Stimulated activated CD4-positive, alpha-beta T cell treated with anti-CD3 and anti-CD28 coated beads, Interleukin-12 subunit alpha, Interleukin-12 subunit beta, amount 100 ng/mL, for 48 hours (primary cell): ENCODE data around the gene HK1.
"Not testable (repeated sequence)": the region's sequence is repeated elsewhere in the genome, so short reads cannot be mapped to it uniquely, and the experiment has no call there.

Source experiments
- DNase-seq, 3 donors: peaks; one replicate each; pipeline ENCODE4 v3.0.0-alpha.2; 2020; ENCODE audit warnings: low read depth in 2 of 3, low spot score in 1 of 3

Gene HK1

DNA sequence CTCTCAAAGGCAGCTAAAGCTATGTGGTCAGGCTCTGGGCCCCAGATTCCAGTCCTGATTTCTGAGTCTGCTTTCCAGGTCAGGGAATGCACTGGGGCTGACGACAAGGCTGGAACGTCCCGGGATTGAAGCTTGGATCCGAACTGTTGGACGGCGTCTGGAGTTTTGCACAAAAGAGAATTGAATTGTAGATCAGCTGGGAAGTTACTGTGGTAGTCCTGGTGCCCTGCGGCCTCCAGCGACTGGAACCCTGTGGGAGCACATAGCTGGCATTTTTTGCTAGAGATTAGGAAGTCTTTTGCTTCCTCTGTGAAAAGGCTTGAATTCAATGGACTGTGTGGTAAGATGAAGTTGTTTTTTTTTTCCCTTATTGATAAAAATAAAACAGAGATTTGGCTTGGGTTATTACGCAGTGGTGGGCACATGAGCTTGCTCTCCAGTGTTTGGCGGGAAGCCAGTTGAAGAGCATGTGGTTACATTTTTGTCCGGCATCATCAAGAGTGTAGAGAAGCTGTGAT is at the start of gene HK1:
Gene HK1, plus strand, starts transcription at position 51 of the 518 bp plus-strand sequence.
- DNase-seq, result no peak

DNA sequence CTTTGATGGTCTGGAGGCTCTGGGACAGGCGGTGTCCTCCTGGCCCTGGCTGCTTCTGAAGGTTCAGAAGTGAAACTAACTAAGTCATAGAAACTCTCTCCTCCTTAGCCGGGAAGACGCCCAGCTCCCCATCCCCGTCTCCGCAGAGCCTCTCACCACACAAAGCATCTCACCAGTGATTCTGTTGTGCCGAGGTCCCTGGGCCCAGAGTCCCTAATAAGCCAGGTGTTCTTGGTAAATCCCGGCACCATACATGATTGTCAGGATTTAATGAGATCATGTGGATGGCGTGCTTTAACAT is 48.7 kb upstream of the HK1 start:
- no peak for DNase-seq

DNA sequence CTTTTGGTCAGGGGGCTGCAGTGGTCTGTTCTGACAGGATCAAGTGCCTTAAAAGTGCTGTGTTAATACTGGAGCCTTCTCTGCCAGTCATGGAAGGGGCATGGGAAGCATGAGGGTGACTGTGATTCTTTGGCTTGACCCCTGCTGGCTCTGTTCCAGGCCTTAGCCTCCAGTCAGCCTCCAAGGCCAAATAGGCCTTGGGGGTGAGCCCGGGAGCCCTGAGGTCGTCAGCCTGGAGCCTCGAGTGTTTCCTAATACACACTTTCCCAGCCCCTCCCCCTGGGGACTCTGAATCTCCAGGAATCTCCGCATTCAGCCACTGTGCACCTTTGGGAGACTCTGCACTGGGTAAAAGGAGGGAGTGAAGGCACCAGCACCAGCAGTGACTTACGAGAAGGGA is 48.2 kb upstream of the HK1 start:
- DNase-seq, result no peak

DNA sequence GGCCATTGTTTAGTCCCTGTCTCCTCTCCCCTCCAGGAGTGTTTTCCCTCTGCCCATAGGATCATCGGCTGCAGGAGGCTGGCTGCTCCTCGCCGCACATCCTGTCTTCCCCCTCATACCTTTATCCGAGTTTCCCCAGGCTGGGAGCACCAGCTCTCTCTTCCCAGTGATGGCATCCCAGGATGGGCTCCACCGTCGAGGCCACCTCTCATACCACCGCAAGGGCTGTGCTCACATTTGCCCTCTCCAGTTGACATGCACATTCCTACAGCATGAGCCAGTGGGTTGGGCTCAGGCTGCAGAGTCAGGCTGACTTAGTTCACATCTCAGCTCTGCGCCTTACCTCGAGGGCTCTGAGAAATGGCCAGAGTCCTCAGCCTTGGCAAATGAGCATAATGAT is 46.0 kb upstream of the HK1 start:
- DNase-seq, result no peak

DNA sequence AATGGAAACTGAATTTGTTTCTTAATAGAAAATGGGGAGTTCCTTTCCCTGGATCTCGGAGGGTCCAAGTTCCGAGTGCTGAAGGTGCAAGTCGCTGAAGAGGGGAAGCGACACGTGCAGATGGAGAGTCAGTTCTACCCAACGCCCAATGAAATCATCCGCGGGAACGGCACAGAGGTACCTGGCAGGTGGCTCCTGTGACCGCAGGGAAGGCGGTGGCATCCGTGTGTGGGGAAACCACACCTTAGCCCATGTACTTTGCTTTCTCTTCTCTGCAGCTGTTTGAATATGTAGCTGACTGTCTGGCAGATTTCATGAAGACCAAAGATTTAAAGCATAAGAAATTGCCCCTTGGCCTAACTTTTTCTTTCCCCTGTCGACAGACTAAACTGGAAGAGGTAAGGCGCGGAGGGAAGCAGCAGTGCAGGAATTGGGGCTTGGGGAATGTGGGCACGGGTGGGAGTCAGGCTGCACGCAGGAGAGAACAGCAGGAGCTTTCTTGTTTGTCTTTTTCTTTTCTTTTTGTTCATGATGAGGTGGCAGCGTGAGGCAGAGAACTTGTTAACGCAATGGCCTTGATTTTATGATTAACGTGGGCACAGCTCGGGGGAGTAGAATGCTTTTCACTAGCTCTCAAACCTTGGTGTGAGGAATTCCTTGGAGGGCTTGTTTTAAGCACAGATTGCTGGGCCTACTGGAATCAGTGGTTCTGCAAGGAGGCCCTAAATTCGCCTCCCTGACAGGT is 45.4 kb upstream of the HK1 start:
- no peak for DNase-seq

DNA sequence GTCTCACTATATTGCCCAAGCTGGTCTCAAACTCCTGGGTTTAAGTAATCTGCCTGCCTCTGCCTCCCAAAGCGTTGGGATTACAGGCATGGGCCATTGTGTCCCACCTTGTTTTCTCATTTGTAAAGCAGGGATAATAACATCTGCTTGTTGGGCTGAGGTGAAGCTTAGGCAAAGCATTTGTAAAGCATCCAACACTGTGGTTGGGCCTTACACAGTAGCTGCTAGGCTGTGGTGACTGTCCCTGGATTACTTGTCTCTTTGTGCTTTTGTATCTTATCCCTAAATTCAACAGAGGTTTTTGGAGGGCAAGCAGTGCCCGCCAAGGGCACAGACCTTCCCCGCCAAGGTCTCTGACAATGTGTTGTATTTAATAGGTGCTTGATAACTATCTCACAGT is 43.8 kb upstream of the HK1 start:
- no peak for DNase-seq

DNA sequence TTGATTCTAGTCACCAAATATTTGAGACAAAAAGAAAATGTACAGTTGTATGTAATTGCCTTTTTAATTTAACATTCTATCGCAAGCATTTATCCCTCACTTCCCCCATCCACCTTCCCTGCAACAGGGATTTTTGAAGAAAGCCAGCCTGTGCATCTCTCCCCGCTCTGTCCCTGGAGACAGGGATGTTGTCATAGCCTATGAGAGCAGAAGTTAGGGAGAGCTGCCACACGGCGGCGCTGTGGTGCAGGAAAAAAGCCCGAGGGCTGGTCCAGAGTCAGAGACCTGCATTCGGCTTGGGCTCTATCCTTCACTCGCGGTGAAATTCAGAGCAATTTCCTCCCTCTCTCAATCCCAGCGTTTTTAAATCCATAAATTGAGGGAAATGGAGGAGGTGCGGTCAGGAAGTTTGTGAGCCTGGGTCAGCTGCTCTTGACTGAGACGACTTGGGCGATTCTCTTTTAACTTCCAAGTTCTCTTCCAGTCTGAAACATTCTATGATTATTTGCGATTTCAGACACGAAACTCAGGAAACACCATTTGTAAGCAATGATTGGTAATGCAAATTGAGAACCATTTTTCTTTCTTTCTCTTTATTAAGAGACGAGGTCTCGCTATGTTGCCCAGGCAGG is 40.7 kb upstream of the HK1 start:
- DNase-seq, result peak; percentile 81 to 92 (median 82)

DNA sequence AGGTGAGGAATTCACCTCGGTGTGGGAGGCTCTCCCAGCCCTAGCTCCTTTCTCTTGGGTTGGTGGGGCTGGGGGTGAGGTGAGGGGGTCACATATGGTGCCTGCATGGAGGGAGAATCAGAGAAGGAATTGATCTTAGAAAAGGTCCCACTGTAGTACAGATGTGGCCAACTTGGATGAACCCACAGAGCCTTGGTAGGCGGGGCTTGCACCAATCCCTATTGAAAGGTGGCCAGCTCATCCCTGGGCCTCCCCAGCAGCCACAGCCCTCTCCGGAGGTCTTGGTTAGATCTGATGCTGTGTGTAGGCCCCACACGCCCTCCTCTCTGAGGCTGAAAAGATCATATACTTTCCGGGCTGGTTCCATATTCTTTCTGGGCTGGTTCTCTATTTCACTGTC is 39.2 kb upstream of the HK1 start:
- DNase-seq, result no peak

DNA sequence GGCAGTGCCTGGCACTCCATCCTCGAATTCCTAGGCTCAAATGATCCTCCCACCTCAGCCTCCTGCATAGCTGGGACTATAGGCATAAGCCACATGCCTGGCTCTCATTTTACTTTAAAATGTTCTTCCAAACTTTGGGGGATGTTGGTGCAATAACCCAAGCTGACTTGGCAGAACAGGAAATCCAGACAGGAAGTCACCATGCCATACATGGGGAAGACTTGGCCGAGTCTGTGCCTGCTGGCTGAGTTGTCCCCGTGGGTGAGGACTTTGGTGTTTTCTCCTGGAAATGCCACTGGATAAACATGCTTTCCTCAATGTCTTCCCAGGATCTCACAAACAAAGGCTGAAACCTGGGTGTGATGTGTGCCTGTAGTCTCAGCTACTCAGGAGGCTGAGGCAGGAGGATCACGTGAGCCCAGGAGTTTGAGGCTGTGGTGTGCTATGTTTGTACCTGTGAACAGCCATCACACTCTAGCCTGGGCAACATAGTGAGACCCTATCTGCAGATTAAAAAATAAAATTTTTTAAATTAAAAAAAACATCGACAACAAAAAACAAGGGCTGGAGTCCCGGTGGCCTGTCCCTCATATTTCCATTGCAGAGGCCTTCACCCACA is 38.4 kb upstream of the HK1 start:
- DNase-seq, result no peak

DNA sequence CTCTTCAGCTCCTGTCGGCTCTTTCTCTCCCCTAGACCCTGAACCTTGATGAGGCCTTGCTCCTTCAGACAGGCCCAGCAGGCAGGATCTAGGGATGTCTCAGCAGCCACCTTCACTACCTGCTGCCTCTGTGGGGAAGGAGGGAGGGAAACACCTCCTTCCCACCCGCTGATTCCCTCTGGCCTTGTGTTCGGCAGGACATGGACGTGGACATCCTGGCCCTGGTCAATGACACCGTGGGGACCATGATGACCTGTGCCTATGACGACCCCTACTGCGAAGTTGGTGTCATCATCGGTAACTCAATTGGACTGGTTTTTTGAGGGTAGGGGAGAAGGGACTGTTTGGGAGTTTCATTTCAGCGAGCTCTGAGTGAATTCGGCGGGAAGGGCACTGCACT is 37.8 kb upstream of the HK1 start:
- no peak for DNase-seq

DNA sequence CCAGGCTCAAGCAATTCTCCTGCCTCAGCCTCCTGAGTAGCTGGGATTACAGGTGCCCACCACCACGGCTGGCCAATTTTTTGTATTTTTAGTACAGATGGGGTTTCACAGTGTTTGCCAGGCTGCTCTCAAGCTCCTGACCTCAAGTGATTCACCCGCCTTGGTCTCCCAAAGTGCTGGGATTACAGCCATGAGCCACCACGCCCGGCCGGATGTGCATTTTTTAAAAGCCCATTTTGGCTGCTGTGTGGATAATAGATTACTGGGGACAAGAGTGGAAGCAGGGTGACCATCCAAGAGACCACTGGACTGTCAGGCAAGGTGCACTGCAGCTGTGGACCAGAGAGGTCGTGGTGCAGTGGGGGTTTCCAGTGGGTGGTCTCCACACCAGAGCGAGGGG is 36.7 kb upstream of the HK1 start:
- DNase-seq, result no peak

DNA sequence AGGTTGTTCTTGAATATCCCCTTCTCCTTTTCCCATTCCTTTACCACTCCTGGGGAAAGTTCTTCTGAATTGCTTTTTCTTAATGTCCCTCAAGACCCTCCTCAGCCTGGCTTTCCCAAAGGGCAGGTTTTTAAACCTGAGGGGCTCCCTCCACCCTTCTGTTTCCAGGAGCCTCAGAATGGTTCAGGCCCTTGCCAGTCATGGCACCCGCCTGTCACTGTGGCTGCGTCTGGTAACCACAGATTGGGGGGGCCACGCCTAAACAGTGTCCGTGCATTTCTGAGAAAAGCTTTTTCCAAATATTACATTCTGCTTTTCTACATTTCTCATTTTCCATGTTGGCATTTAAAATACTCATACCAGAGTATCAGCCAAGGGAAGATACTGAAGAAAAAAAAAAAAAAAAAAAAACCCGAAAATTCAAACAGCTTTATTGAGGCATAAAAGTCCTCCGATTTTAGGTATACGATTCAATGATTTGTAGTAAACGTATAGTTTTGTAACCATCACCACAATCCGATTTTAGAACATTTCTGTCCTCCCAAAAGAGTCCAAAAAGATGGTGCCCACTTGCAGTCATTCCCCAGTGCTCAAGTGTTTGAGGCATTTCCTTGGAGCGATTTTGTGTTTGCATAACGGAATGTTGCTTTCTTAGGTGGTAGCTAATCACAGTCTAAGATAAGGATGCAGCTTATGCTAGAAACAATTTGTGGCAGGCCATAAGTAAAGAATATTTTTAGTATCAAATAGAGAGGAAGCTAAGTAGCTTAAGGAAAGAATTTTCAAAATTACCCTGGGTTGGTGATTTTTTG is 36.0 kb upstream of the HK1 start:
- no peak for DNase-seq

DNA sequence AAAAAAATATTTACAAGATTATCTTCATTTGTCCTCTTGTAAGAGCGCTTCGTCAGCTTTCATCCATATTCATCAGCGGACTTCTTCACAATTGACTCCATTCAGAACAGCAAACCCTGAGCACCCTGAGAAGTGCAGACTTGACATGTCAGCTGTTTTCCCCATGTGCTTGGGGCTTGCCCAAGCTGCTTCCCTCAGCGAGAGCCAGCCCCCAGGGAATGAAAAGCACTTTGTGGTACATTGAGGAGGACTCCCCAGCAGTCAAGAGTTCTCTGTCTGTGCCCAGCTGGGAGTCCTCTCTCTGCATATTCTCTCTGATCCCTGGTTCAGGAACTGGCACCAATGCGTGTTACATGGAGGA is 35.5 kb upstream of the HK1 start:
- DNase-seq, result no peak

DNA sequence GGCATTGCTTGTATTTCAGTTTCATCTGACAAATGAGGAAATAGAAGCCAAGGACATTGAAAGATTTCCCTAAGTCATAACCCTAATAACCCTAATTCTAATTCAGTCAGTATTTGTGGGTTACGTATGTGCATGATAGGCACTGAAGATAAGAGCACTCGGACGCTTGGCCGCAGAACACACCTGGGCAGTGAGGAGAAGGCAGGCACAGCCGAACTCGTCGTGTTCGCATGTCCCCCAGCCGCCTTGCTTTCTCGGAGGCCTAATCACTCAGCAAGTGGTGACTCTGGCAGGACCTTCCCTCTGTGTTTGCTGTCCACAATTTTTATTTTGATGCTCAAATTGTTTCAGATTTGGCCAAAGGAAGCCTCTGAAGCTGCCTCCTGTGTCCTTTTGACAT is 34.5 kb upstream of the HK1 start:
- DNase-seq, result no peak

DNA sequence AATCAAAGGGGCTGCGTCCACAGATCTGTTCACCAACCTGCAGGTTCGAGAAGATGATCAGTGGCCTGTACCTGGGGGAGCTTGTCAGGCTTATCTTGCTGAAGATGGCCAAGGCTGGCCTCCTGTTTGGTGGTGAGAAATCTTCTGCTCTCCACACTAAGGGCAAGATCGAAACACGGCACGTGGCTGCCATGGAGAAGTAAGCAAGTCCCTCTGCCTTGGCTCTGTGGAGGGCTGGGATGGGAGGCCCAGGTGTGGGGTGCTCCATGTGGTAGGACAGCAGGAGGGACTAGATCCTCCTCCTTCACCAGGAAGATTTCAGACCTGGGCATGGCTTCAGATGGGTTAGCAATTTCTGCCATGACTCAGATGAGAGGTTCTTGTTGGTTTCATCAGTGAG is 32.3 kb upstream of the HK1 start:
- no peak for DNase-seq

DNA sequence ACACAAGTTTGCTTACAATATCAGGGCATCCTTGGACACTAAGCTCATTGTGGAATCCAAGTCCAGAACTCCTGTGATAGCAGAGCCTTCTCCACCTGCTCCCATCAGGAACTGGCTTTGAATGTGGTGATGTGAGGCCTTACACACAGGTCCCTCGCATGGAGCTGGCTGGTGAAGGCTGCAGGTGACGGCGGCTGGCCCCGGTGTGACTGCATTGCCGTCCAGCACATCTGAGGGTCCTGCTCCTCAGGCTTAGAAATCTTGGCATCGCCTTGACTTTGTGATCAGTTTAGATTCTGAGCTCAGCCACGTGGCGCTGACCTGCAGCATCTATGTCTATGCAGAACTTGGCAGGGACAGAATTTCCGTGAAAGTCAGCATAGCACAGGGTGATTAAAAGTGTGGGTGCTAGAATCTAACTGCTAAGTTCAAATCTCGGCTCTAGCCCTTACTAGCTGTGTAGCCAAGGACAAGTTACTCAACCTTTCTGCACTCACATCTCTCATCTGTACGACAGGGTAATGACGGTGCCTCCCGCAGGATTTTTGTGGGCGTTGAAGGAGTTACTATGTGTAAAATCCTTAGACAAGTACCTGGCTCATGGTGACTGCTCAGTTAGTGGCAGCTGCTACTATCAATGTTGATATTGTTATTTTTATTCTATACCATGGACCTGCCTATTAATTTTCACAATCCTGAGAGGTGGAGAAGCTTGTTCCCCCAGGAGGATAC is 31.5 kb upstream of the HK1 start:
- no peak for DNase-seq

DNA sequence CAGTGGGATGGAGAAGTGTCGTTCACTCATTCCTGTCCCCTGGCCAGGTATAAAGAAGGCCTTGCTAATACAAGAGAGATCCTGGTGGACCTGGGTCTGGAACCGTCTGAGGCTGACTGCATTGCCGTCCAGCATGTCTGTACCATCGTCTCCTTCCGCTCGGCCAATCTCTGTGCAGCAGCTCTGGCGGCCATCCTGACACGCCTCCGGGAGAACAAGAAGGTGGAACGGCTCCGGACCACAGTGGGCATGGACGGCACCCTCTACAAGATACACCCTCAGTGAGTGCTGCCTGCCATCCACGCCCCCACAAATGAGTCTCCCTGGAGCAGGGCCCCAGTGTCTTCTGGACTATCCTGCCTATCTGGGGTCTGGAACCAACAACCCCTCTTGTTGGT is 31.0 kb upstream of the HK1 start:
- no peak for DNase-seq

DNA sequence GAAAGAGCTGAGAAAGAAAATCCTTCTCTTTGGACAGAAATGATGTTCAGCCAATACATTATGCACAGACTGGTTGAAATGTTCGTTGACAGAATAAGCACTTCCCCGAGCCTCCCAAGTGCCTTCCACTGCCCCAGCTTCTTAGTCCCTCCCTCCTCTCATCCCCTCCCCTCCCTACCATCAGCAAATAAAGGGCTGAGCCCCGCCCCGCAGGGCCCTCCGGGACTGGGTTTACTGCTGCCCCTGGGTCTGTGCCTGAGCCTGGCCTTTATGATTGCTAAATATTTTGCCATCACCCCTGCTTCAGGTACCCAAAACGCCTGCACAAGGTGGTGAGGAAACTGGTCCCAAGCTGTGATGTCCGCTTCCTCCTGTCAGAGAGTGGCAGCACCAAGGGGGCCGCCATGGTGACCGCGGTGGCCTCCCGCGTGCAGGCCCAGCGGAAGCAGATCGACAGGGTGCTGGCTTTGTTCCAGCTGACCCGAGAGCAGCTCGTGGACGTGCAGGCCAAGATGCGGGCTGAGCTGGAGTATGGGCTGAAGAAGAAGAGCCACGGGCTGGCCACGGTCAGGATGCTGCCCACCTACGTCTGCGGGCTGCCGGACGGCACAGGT is 30.1 kb upstream of the HK1 start:
- DNase-seq, result no peak

DNA sequence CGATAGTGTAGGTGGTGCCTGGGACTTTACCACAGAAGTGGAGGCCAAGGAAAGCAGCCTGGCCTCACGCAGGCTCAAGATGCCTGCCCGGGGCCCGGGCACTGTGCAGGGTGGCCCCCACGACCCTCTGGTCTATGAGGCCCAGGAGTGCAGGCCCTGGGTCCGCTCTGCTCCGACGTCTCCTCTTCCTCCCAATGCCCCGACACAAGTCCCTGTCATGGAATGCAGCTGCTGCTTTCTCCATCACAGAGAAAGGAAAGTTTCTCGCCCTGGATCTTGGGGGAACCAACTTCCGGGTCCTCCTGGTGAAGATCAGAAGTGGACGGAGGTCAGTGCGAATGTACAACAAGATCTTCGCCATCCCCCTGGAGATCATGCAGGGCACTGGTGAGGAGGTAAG is 28.3 kb upstream of the HK1 start:
- DNase-seq, result no peak

DNA sequence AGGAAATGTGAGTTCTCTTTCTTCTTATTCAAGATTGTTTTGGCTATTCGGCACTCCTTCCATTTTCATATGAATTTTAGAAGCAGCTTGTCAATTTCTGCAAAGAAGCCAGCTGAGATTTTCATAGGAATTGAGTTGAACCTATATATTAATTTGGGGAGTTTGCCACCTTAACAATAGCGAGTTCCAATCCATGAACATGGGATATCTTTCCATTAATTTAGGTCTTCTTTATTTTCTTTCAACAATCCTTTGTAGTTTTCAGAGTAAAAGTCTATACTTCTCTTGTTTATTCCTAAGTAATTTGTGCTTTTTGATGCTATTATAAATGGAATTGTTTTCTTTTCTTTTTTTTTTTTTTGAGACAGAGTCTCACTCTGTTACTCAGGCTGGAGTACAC is 26.9 kb upstream of the HK1 start:
- not testable (repeated sequence) for DNase-seq

DNA sequence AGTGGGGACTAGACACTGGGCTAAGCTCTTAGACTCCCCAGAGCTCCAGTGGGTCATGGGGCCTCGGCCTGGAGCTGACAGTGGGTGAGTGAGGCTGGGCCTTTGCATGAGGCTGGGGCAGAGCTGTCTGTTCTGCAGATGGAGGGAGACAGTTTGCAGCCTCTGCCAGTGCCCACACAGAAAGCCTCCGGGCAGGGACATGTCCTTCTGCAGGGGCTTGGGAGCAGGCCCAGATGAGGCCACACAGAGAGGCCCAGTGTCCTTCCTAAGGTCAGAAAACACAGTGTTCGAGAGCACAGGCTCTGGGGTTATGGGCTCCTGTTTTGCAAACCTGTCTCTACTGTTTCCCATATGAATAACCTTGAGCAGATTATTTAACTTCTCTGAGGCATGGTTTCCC is 25.1 kb upstream of the HK1 start:
- DNase-seq, result no peak
